ENCODE measurements around the gene ANP32A. TPM values are rescaled to one million over a fixed set of nuclear protein-coding genes. Genes with fewer than 3 reads are reported as not detected.

ANP32A gene
- total and polyA plus RNA-seq, 4 donors, result 71.4 to 167 (median 118) TPM

DNA sequence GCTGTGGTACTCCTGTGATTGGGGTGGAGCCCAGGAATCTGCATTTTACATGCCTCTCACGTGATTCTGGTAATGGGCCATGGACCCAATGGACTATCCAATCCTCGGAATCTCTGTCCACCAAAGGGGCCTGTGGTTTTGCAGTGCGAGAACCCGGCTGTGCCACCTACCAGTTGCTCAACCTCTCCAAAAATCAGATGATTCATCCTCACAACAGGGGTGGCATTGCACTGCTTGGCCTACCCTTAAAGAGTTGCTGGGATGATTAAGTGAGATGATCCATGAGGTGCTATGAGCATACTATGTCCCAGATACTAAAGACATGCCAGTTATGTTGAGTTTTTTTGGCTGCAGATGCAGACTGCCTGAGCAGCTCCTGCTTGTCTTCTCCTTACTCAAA, 5.1 kb downstream of the ANP32A start:
- H3K36me3 ChIP-seq (ENCODE audit: control insufficient read depth, insufficient read depth, low read length), result peaks cover 2% of the 10 kb centered on the region
- no peak overlapping the region for H3K4me3 ChIP-seq (ENCODE audit: low read depth, low read length)
- DNase-seq (ENCODE audit: low read depth in 4 of 6, low spot score in 6 of 6), result no peak
- 0% methylated on average over 1 of the region's 4 CpGs for WGBS (ENCODE audit: insufficient coverage)
- peaks cover 27% of the 10 kb centered on the region for H3K4me1 ChIP-seq (ENCODE audit: control insufficient read depth, insufficient read depth, low read length)
- no peaks in the 10 kb centered on the region for H3K27me3 ChIP-seq (ENCODE audit: control insufficient read depth, insufficient read depth, low read length)
- H3K27ac ChIP-seq (ENCODE audit: low read depth, low read length), result no peak overlapping the region
- H3K9me3 ChIP-seq (ENCODE audit: control insufficient read depth, insufficient read depth, low read length), result no peaks in the 10 kb centered on the region

DNA sequence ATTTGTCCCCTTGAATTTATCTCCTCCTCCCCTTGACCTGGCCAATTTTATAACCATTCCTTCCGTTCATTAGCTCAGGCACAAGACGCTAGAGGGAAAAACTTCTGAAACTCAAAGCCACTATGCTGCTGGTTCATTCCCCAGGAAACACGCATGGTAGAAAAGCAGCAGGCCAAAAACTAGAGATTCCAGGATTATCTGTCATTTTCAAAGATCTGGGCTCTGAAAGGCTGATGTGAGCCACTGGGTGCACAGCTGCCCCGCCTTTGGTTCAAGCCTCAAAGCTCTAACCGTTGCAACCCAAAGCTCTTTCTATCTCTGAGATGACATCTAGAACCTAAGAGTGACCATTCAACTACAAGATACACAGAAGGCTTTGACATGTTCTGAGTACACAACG, 6.1 kb downstream of the ANP32A start:
- H3K27me3 ChIP-seq (ENCODE audit: control insufficient read depth, insufficient read depth, low read length), result no peaks in the 10 kb centered on the region
- no peak for DNase-seq (ENCODE audit: low read depth in 4 of 6, low spot score in 6 of 6)
- peaks cover 2% of the 10 kb centered on the region for H3K36me3 ChIP-seq (ENCODE audit: control insufficient read depth, insufficient read depth, low read length)
- H3K4me1 ChIP-seq (ENCODE audit: control insufficient read depth, insufficient read depth, low read length), result peaks cover 27% of the 10 kb centered on the region
- H3K4me3 ChIP-seq (ENCODE audit: low read depth, low read length), result no peak overlapping the region
- no peaks in the 10 kb centered on the region for H3K9me3 ChIP-seq (ENCODE audit: control insufficient read depth, insufficient read depth, low read length)
- WGBS (ENCODE audit: insufficient coverage), result 80% methylated on average over 5 of the region's 6 CpGs
- H3K27ac ChIP-seq (ENCODE audit: low read depth, low read length), result no peak overlapping the region

DNA sequence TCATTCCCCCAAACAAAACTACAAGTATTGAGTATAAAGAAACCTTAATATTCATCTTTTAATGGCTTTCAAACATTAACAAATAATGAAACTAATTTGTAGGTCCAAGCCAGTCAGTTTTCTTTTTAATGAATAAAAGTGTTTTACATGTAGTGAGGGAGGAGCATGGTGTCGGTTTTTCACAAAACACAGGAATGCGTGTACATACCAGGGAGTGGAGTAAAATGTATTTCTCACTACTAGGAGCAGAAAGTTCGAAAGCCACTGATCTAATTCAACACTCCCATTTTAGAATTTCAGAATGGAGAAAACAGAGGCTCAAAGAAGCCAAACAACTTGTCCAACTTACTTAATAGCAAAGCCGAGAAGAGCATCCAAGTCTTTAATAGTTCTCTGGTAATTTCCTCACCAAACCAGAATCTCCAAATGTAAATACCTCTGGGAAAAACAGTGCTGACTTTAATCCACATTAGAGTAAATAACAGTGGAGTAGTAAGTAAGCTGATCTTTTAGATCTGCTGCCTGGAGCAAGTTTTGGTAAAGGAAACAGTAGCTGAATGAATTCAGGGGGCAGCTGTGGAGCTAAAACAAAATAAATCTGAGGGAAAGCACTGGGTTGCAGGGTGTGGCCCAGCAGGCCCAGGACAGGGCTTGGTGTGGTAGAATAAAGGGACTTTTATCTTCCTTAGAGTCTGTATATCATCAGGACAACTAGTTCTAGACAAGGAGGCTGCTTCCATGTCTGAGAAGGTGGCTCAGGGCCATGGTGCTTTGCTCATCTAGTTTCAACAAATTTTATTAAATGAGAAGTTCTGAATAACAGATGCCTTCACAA, 7.9 kb downstream of the ANP32A start:
- H3K27me3 ChIP-seq (ENCODE audit: control insufficient read depth, insufficient read depth, low read length), result no peaks in the 10 kb centered on the region
- DNase-seq (ENCODE audit: low read depth in 4 of 6, low spot score in 6 of 6), result peak in 2 of 6 donors; percentile 19 to 20
- H3K27ac ChIP-seq (ENCODE audit: low read depth, low read length), result peak overlapping the region; percentile 43
- no peaks in the 10 kb centered on the region for H3K9me3 ChIP-seq (ENCODE audit: control insufficient read depth, insufficient read depth, low read length)
- H3K36me3 ChIP-seq (ENCODE audit: control insufficient read depth, insufficient read depth, low read length), result no peaks in the 10 kb centered on the region
- WGBS (ENCODE audit: insufficient coverage), result no CpG with 5 or more reads among the region's 4 CpGs
- H3K4me3 ChIP-seq (ENCODE audit: low read depth, low read length), result no peak overlapping the region
- peaks cover 37% of the 10 kb centered on the region for H3K4me1 ChIP-seq (ENCODE audit: control insufficient read depth, insufficient read depth, low read length)

DNA sequence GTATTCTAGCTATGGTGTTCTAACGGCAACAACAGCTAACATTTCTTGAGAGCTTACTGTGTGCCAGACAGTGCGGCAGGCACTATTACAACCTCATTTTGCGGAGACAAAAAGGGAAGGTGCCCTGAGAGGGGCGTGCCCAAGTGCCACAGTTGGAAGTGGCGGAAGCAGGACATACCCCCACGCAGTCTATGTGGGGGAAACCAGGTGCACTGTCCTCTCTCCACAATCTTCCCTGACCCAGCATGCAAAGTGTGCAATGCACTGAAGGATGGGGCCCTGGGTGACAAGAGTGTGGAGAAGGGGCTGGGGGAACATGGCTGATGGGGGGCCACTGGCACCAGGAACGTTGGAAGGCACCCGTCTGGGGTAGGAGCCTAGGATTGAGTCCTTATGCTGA, 8.6 kb downstream of the ANP32A start:
- 83% methylated on average over 1 of the region's 8 CpGs for WGBS (ENCODE audit: insufficient coverage)

DNA sequence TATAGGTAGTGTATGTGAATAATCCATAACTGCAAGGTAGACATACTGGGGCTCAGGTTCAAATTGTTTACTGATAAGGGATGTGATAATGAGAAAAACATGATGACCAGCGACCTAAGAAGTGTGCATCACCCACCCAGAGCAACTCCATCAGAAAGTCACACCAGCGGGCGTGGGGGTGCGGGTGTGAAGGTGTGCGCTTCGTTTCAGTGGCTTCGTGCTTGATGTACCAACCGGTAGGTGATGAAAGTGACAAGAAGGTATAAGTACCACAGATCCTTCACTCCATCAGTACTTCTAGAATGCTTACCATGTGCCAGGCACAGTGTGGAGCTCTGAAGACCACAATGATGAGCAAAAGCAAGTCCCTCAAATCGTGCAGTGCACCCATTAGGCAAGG, 11.2 kb downstream of the ANP32A start:
- Histone ChIP-seq H3K4me1 (ENCODE audit: control insufficient read depth, insufficient read depth, low read length) (peaks cover 46% of the 10 kb centered on the region), H3K27ac (ENCODE audit: low read depth, low read length) (no peak overlapping the region), H3K36me3 (ENCODE audit: control insufficient read depth, insufficient read depth, low read length) (peaks cover 7% of the 10 kb centered on the region), H3K4me3 (ENCODE audit: low read depth, low read length) (no peak overlapping the region), H3K27me3 (ENCODE audit: control insufficient read depth, insufficient read depth, low read length) (no peaks in the 10 kb centered on the region), H3K9me3 (ENCODE audit: control insufficient read depth, insufficient read depth, low read length) (no peaks in the 10 kb centered on the region)
- no peak for DNase-seq (ENCODE audit: low read depth in 4 of 6, low spot score in 6 of 6)
- no CpG with 5 or more reads among the region's 9 CpGs for WGBS (ENCODE audit: insufficient coverage)

More for the DNA sequence above, 8.6 kb downstream of the ANP32A start:
- Histone ChIP-seq H3K9me3 (ENCODE audit: control insufficient read depth, insufficient read depth, low read length) (no peaks in the 10 kb centered on the region), H3K36me3 (ENCODE audit: control insufficient read depth, insufficient read depth, low read length) (peaks cover 6% of the 10 kb centered on the region), H3K4me3 (ENCODE audit: low read depth, low read length) (no peak overlapping the region), H3K4me1 (ENCODE audit: control insufficient read depth, insufficient read depth, low read length) (peaks cover 42% of the 10 kb centered on the region), H3K27ac (ENCODE audit: low read depth, low read length) (peak overlapping the region; percentile 43), H3K27me3 (ENCODE audit: control insufficient read depth, insufficient read depth, low read length) (no peaks in the 10 kb centered on the region)
- DNase-seq (ENCODE audit: low read depth in 4 of 6, low spot score in 6 of 6), result no peak

DNA sequence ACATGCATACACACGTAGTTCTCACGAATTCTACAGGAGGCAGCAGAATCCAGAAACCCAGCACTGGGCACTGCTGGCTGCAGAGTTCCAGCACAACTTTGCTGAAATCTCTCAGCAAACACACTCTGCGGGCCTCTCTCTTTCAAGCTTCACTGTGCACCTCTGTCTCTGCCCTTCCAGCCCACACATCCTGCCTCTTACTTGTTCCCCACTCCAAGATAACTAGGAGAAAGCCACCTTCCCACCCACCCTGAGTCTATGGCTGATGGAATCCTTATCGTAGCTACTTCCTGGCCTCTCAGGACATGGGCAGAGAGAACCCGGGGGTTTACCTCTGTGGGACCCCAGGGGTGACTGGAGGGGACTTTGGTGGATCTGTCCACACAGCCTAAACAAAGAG, 11.9 kb downstream of the ANP32A start:
- WGBS (ENCODE audit: insufficient coverage), result 65% methylated on average over 4 of the region's 5 CpGs
- Histone ChIP-seq H3K9me3 (ENCODE audit: control insufficient read depth, insufficient read depth, low read length) (no peaks in the 10 kb centered on the region), H3K4me1 (ENCODE audit: control insufficient read depth, insufficient read depth, low read length) (peaks cover 41% of the 10 kb centered on the region), H3K27me3 (ENCODE audit: control insufficient read depth, insufficient read depth, low read length) (no peaks in the 10 kb centered on the region), H3K27ac (ENCODE audit: low read depth, low read length) (no peak overlapping the region), H3K36me3 (ENCODE audit: control insufficient read depth, insufficient read depth, low read length) (peaks cover 7% of the 10 kb centered on the region), H3K4me3 (ENCODE audit: low read depth, low read length) (no peak overlapping the region)
- DNase-seq (ENCODE audit: low read depth in 4 of 6, low spot score in 6 of 6), result no peak

DNA sequence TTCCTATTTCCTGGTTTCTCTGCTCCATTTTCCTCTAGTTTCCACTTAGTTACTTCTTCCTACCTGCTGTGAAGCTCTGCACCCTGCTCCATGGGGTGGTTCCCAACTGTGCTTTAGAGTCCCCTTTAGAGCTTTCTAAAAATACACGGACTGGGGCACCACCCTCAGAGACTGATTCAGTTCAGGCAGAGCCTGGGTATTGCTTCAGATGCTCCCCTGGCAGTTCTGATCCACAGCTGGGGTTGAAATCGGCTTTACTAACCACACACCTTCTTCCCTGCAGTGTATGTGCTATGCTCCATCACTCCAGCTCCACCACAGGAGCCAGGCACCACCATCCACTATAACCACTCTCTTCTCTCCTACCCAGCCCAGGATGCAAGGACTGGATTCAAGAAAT, 12.6 kb downstream of the ANP32A start:
- 32% methylated on average over 2 of the region's 2 CpGs for WGBS (ENCODE audit: insufficient coverage)
- Histone ChIP-seq H3K27me3 (ENCODE audit: control insufficient read depth, insufficient read depth, low read length) (no peaks in the 10 kb centered on the region), H3K4me1 (ENCODE audit: control insufficient read depth, insufficient read depth, low read length) (peaks cover 36% of the 10 kb centered on the region), H3K27ac (ENCODE audit: low read depth, low read length) (no peak overlapping the region), H3K4me3 (ENCODE audit: low read depth, low read length) (no peak overlapping the region), H3K9me3 (ENCODE audit: control insufficient read depth, insufficient read depth, low read length) (no peaks in the 10 kb centered on the region), H3K36me3 (ENCODE audit: control insufficient read depth, insufficient read depth, low read length) (peaks cover 7% of the 10 kb centered on the region)
- no peak for DNase-seq (ENCODE audit: low read depth in 4 of 6, low spot score in 6 of 6)

DNA sequence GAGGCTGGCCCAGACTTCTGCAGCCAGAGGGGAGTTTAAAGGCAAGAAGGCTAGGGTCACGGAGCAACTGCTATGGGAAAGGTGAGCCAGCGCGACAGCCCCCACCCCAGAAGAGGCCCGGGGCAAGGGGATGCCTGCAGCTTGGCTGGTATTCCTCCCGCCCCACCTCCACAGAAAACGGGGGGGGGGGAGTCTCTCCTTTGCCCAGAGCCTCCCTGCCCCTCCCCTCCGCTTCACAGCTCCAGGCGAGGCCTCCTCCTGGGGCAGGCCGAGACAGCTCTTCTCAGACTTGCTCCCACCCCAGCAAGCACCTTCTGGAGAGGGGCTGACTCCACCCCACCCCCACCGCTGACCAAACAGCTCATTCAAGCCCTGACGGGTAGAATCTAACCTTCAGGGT, 13.4 kb downstream of the ANP32A start:
- peaks cover 32% of the 10 kb centered on the region for H3K4me1 ChIP-seq (ENCODE audit: control insufficient read depth, insufficient read depth, low read length)
- H3K4me3 ChIP-seq (ENCODE audit: low read depth, low read length), result no peak overlapping the region
- H3K27ac ChIP-seq (ENCODE audit: low read depth, low read length), result no peak overlapping the region
- no peaks in the 10 kb centered on the region for H3K27me3 ChIP-seq (ENCODE audit: control insufficient read depth, insufficient read depth, low read length)
- H3K36me3 ChIP-seq (ENCODE audit: control insufficient read depth, insufficient read depth, low read length), result peaks cover 7% of the 10 kb centered on the region
- H3K9me3 ChIP-seq (ENCODE audit: control insufficient read depth, insufficient read depth, low read length), result no peaks in the 10 kb centered on the region
- WGBS (ENCODE audit: insufficient coverage), result 52% methylated on average over 5 of the region's 11 CpGs
- DNase-seq (ENCODE audit: low read depth in 4 of 6, low spot score in 6 of 6), result no peak

DNA sequence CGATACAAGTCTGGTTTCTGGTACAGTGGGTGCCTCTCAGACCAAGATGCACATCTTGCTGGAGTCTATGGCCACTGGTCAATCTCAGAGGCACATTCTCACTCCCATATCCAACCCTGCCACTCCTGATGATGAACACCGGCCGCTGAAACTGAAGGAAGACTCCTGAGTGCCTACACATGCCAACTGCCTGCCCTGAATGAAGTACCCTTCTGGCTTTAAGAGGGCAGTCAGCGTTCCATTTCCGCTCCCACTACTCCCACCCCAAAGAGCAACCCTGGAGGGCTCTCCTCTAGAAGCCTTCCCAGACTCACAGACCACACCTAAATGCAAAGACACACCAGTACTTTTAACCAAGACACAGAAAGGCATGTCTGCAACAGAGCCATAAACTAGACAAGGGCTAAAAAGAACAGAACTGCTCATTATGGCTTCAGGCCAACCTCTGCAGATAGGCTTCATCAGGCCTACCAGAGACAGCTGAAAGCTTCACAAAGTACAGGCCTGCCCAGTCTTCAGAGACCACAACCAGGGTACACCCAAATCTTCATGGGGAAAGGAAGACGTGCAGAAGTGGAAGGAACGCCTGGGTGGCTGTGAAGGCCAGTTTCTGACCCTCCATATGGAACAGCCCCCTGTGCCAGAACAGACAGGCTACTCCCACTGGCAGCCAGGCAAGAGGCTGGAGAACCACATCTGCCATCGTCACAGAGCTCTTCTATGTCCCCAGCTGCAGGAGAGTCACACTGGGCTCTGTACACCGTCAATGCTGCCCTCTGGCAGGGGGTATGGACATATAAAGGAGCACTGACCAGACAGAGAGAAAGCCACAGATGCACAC, 14.3 kb downstream of the ANP32A start:
- Histone ChIP-seq H3K9me3 (ENCODE audit: control insufficient read depth, insufficient read depth, low read length) (no peaks in the 10 kb centered on the region), H3K27me3 (ENCODE audit: control insufficient read depth, insufficient read depth, low read length) (no peaks in the 10 kb centered on the region), H3K4me3 (ENCODE audit: low read depth, low read length) (no peak overlapping the region), H3K27ac (ENCODE audit: low read depth, low read length) (no peak overlapping the region), H3K36me3 (ENCODE audit: control insufficient read depth, insufficient read depth, low read length) (peaks cover 7% of the 10 kb centered on the region), H3K4me1 (ENCODE audit: control insufficient read depth, insufficient read depth, low read length) (peaks cover 27% of the 10 kb centered on the region)
- DNase-seq (ENCODE audit: low read depth in 4 of 6, low spot score in 6 of 6), result peak in 2 of 6 donors; percentile 38 to 39
- 70% methylated on average over 9 of the region's 9 CpGs for WGBS (ENCODE audit: insufficient coverage)
